ENCODE results near the gene SAMD10.
"Not testable (repeated sequence)": the region's sequence is repeated elsewhere in the genome, so short reads cannot be mapped to it uniquely, and the experiment has no call there.

SAMD10 gene

GRCh38 chr20:63968928-63969760 lies 10.3 kb downstream of the SAMD10 start:
- H3K27ac Mint-ChIP-seq = peak overlapping the region; percentile 86
- peak; percentile 67 for DNase-seq
- peaks cover 33% of the 10 kb centered on the region for H3K4me1 Mint-ChIP-seq
- H3K27me3 Mint-ChIP-seq = peaks cover 19% of the 10 kb centered on the region
- peaks cover 6% of the 10 kb centered on the region for H3K36me3 Mint-ChIP-seq
- peak overlapping the region; percentile 83 for H3K4me3 Mint-ChIP-seq
- no peaks in the 10 kb centered on the region for H3K9me3 Mint-ChIP-seq
- CTCF ChIA-PET = interaction anchor here (1.3 to 1.7 kb wide), 2 partner anchors 11 to 69 kb away, joined by 4 to 6 read pairs; no protein-coding TSS in a partner anchor

GRCh38 chr20:63968136-63968927 lies 11.1 kb downstream of the SAMD10 start:
- Mint-ChIP-seq H3K4me3 (peak overlapping the region; percentile 83), H3K27ac (peak overlapping the region; percentile 86), H3K4me1 (peaks cover 27% of the 10 kb centered on the region), H3K9me3 (no peaks in the 10 kb centered on the region), H3K36me3 (peaks cover 2% of the 10 kb centered on the region), H3K27me3 (peaks cover 19% of the 10 kb centered on the region)
- CTCF ChIA-PET = interaction anchor here (1.3 to 1.7 kb wide), 2 partner anchors 12 to 70 kb away, joined by 4 to 6 read pairs; no protein-coding TSS in a partner anchor
- peak; percentile 39 for DNase-seq

- Mint-ChIP-seq H3K27me3 (peaks cover 19% of the 10 kb centered on the region), H3K4me3 (peak overlapping the region; percentile 7), H3K27ac (no peak overlapping the region), H3K4me1 (peaks cover 22% of the 10 kb centered on the region), H3K36me3 (peaks cover 5% of the 10 kb centered on the region), H3K9me3 (no peaks in the 10 kb centered on the region)
- CTCF ChIA-PET = interaction anchor here (1.3 to 1.7 kb wide), 2 partner anchors 13 to 71 kb away, joined by 4 to 6 read pairs; no protein-coding TSS in a partner anchor
- peak; percentile 17 for DNase-seq
Measured at GRCh38 chr20:63967330-63968135, 11.9 kb downstream of the SAMD10 start.

GRCh38 chr20:63966944-63967322 lies 12.5 kb downstream of the SAMD10 start:
- peaks cover 19% of the 10 kb centered on the region for H3K27me3 Mint-ChIP-seq
- DNase-seq = peak; percentile 17
- H3K4me3 Mint-ChIP-seq = no peak overlapping the region
- H3K4me1 Mint-ChIP-seq = peaks cover 17% of the 10 kb centered on the region
- no peak overlapping the region for H3K27ac Mint-ChIP-seq
- H3K9me3 Mint-ChIP-seq = no peaks in the 10 kb centered on the region
- CTCF ChIA-PET = no interaction called here
- peaks cover 7% of the 10 kb centered on the region for H3K36me3 Mint-ChIP-seq

- Mint-ChIP-seq H3K36me3 (peaks cover 10% of the 10 kb centered on the region), H3K4me1 (peaks cover 13% of the 10 kb centered on the region), H3K4me3 (no peak overlapping the region), H3K27ac (peak overlapping the region; percentile 63), H3K9me3 (no peaks in the 10 kb centered on the region), H3K27me3 (peaks cover 19% of the 10 kb centered on the region)
- peak; percentile 20 for DNase-seq
- CTCF ChIA-PET = no interaction called here
Measured at GRCh38 chr20:63966172-63966943, 13.1 kb downstream of the SAMD10 start.

- Mint-ChIP-seq H3K9me3 (no peaks in the 10 kb centered on the region), H3K36me3 (peaks cover 10% of the 10 kb centered on the region), H3K4me3 (no peak overlapping the region), H3K4me1 (peaks cover 11% of the 10 kb centered on the region), H3K27ac (no peak overlapping the region), H3K27me3 (peaks cover 6% of the 10 kb centered on the region)
- CTCF ChIA-PET = no interaction called here
- DNase-seq = no peak
Measured at GRCh38 chr20:63964412-63964811, 15.0 kb downstream of the SAMD10 start.

GRCh38 chr20:63963784-63964301 lies 15.6 kb downstream of the SAMD10 start:
- H3K36me3 Mint-ChIP-seq = peaks cover 10% of the 10 kb centered on the region
- H3K27me3 Mint-ChIP-seq = peaks cover 4% of the 10 kb centered on the region
- H3K4me3 Mint-ChIP-seq = no peak overlapping the region
- peaks cover 11% of the 10 kb centered on the region for H3K4me1 Mint-ChIP-seq
- CTCF ChIA-PET = no interaction called here
- peak; percentile 18 for DNase-seq
- H3K27ac Mint-ChIP-seq = no peak overlapping the region
- no peaks in the 10 kb centered on the region for H3K9me3 Mint-ChIP-seq

GRCh38 chr20:63963348-63963741 lies 16.1 kb downstream of the SAMD10 start:
- CTCF ChIA-PET = no interaction called here

GRCh38 chr20:63962426-63963347 lies 16.8 kb downstream of the SAMD10 start:
- CTCF ChIA-PET = interaction anchor here (0.8 kb wide), 1 partner anchor 11 kb away, joined by 3 read pairs; no protein-coding TSS in a partner anchor
- Mint-ChIP-seq H3K27me3 (no peaks in the 10 kb centered on the region), H3K9me3 (no peaks in the 10 kb centered on the region), H3K36me3 (peaks cover 10% of the 10 kb centered on the region), H3K4me3 (no peak overlapping the region), H3K4me1 (peaks cover 11% of the 10 kb centered on the region), H3K27ac (no peak overlapping the region)
- DNase-seq = no peak

More at GRCh38 chr20:63963348-63963741, 16.1 kb downstream of the SAMD10 start:
- Mint-ChIP-seq H3K4me1 (peaks cover 9% of the 10 kb centered on the region), H3K4me3 (no peak overlapping the region), H3K27me3 (no peaks in the 10 kb centered on the region), H3K9me3 (no peaks in the 10 kb centered on the region), H3K27ac (no peak overlapping the region), H3K36me3 (peaks cover 10% of the 10 kb centered on the region)
- no peak for DNase-seq

GRCh38 chr20:63961664-63962425 lies 17.6 kb downstream of the SAMD10 start:
- DNase-seq = no peak
- H3K36me3 Mint-ChIP-seq = peaks cover 10% of the 10 kb centered on the region
- H3K9me3 Mint-ChIP-seq = no peaks in the 10 kb centered on the region
- CTCF ChIA-PET = interaction anchor here (0.8 kb wide), 1 partner anchor 12 kb away, joined by 3 read pairs; no protein-coding TSS in a partner anchor
- H3K27ac Mint-ChIP-seq = no peak overlapping the region
- no peaks in the 10 kb centered on the region for H3K27me3 Mint-ChIP-seq
- H3K4me1 Mint-ChIP-seq = peaks cover 18% of the 10 kb centered on the region
- no peak overlapping the region for H3K4me3 Mint-ChIP-seq

- H3K9me3 Mint-ChIP-seq, CTCF ChIA-PET, H3K36me3 Mint-ChIP-seq, H3K4me3 Mint-ChIP-seq, DNase-seq, H3K27me3 Mint-ChIP-seq, H3K27ac Mint-ChIP-seq: not testable (repeated sequence)
- H3K4me1 Mint-ChIP-seq = peaks cover 23% of the 10 kb centered on the region
Measured at GRCh38 chr20:63960654-63961621, 18.5 kb downstream of the SAMD10 start.
